ENCODE measurements around the gene CYP8B1. TPM values are rescaled to one million over a fixed set of nuclear protein-coding genes. Genes with fewer than 3 reads are reported as not detected.

The CYP8B1 gene
- total RNA-seq, 1 donor: not detected

GRCh38 chr3:42873221-42873982 lies 2.3 kb downstream of the CYP8B1 start:
- H3K27me3 ChIP-seq (ENCODE audit: insufficient read depth, low read length): peaks cover 7% of the 10 kb centered on the region
- no peak for TF ChIP-seq CTCF (IDR thresholded peaks at IDR 0.05; ENCODE audit: extremely low read depth, low read depth, low read length)
- no peaks in the 10 kb centered on the region for H3K36me3 ChIP-seq (ENCODE audit: insufficient read depth, low read length)
- H3K4me1 ChIP-seq (ENCODE audit: insufficient read depth, low read length): no peaks in the 10 kb centered on the region
- no peaks in the 10 kb centered on the region for H3K9me3 ChIP-seq (ENCODE audit: low read depth, low read length)
- H3K4me2 ChIP-seq (ENCODE audit: insufficient read depth, low read length): no peak overlapping the region
- no peaks in the 10 kb centered on the region for H4K20me1 ChIP-seq (ENCODE audit: insufficient read depth, low read length)
- no peaks in the 10 kb centered on the region for H3K79me2 ChIP-seq (ENCODE audit: insufficient read depth, low read length)
- peak; percentile 54 for DNase-seq (ENCODE audit: insufficient read length, low spot score, missing footprints)
- H2AFZ ChIP-seq (ENCODE audit: low read length): no peak overlapping the region
- H3K4me3 ChIP-seq (ENCODE audit: insufficient read depth, low read length): no peak overlapping the region
- H3K27ac ChIP-seq (ENCODE audit: low read depth, low read length): no peak overlapping the region

GRCh38 chr3:42872718-42873117 lies 3.0 kb downstream of the CYP8B1 start:
- Histone ChIP-seq H3K4me3 (ENCODE audit: insufficient read depth, low read length) (no peak overlapping the region), H3K27ac (ENCODE audit: low read depth, low read length) (no peak overlapping the region), H3K27me3 (ENCODE audit: insufficient read depth, low read length) (peaks cover 7% of the 10 kb centered on the region), H2AFZ (ENCODE audit: low read length) (no peak overlapping the region), H3K4me1 (ENCODE audit: insufficient read depth, low read length) (no peaks in the 10 kb centered on the region), H3K79me2 (ENCODE audit: insufficient read depth, low read length) (no peaks in the 10 kb centered on the region), H3K36me3 (ENCODE audit: insufficient read depth, low read length) (no peaks in the 10 kb centered on the region), H3K9me3 (ENCODE audit: low read depth, low read length) (no peaks in the 10 kb centered on the region), H4K20me1 (ENCODE audit: insufficient read depth, low read length) (no peaks in the 10 kb centered on the region), H3K4me2 (ENCODE audit: insufficient read depth, low read length) (no peak overlapping the region)
- TF ChIP-seq CTCF (IDR thresholded peaks at IDR 0.05; ENCODE audit: extremely low read depth, low read depth, low read length): no peak
- DNase-seq (ENCODE audit: insufficient read length, low spot score, missing footprints): peak; percentile 41

- Histone ChIP-seq H3K36me3 (ENCODE audit: insufficient read depth, low read length) (no peaks in the 10 kb centered on the region), H3K9me3 (ENCODE audit: low read depth, low read length) (no peaks in the 10 kb centered on the region), H3K4me1 (ENCODE audit: insufficient read depth, low read length) (no peaks in the 10 kb centered on the region), H3K4me3 (ENCODE audit: insufficient read depth, low read length) (no peak overlapping the region), H3K27me3 (ENCODE audit: insufficient read depth, low read length) (peaks cover 3% of the 10 kb centered on the region), H3K79me2 (ENCODE audit: insufficient read depth, low read length) (no peaks in the 10 kb centered on the region), H3K27ac (ENCODE audit: low read depth, low read length) (no peak overlapping the region), H3K4me2 (ENCODE audit: insufficient read depth, low read length) (no peak overlapping the region), H4K20me1 (ENCODE audit: insufficient read depth, low read length) (no peaks in the 10 kb centered on the region), H2AFZ (ENCODE audit: low read length) (no peak overlapping the region)
- DNase-seq (ENCODE audit: insufficient read length, low spot score, missing footprints): no peak
- TF ChIP-seq CTCF (IDR thresholded peaks at IDR 0.05; ENCODE audit: extremely low read depth, low read depth, low read length): no peak
These were observed 4.0 kb downstream of the CYP8B1 start for GRCh38 chr3:42871592-42872196.

GRCh38 chr3:42868841-42869240 lies 6.8 kb downstream of the CYP8B1 start:
- H2AFZ ChIP-seq (ENCODE audit: low read length): no peak overlapping the region
- H3K79me2 ChIP-seq (ENCODE audit: insufficient read depth, low read length): no peaks in the 10 kb centered on the region
- H3K4me1 ChIP-seq (ENCODE audit: insufficient read depth, low read length): no peaks in the 10 kb centered on the region
- no peak overlapping the region for H3K4me2 ChIP-seq (ENCODE audit: insufficient read depth, low read length)
- no peaks in the 10 kb centered on the region for H3K27me3 ChIP-seq (ENCODE audit: insufficient read depth, low read length)
- peak; percentile 67 for DNase-seq (ENCODE audit: insufficient read length, low spot score, missing footprints)
- H3K9me3 ChIP-seq (ENCODE audit: low read depth, low read length): no peaks in the 10 kb centered on the region
- TF ChIP-seq CTCF (IDR thresholded peaks at IDR 0.05; ENCODE audit: extremely low read depth, low read depth, low read length): no peak
- no peak overlapping the region for H3K27ac ChIP-seq (ENCODE audit: low read depth, low read length)
- H4K20me1 ChIP-seq (ENCODE audit: insufficient read depth, low read length): no peaks in the 10 kb centered on the region
- H3K36me3 ChIP-seq (ENCODE audit: insufficient read depth, low read length): no peaks in the 10 kb centered on the region
- no peak overlapping the region for H3K4me3 ChIP-seq (ENCODE audit: insufficient read depth, low read length)
